UCSD-AML1 (cell line): ENCODE measurements around the gene HHIPL1.

Source experiments
- DNase-seq: peaks from one replicate; lab custom pipeline; 2025; ENCODE audit not compliant: unreplicated experiment; lab: John Stamatoyannopoulos, UW

The HHIPL1 gene

DNA sequence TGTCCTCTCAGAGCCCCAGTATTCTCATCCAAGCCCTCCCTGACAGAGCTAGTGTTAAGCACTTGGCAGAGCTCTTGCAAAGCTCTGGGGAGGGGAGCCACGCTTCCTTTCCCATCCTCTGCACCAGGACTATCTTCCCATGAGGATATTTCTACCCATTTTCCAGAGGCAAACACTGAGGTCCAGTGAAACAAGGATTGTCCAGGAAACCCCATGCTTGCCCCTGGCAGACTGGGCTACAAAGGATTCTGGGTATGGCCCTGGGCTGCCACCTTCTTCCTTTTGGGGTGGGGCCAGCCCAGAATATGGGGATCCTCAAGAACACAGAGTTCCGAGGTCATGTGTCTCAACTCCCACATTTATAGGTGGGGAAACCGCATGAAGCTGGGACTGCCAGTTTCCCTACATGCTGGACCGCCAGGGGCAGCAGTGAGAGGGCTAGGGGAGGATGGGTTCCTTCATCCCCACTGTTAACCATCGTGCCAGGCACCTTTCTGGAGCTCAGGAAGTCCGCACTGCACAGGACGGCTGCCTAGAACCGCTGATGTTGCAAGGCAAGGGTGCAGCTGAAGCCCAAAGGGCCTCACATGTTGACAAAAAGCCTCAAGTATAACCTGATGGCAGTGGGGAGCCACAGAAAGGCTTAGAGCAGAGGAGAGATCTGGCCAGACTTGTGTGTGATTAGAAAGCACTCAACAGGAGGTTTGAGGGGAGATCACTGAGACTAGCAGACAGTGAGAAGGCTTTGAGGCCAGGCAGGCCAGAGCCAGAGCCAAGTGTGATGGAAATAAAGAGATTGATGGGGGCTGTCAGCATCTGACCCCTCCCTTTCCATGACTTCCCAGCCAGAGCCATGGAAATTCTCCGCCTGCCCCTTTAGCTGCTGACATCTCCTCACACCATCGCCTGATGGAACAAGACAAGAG is 35.4 kb upstream of the HHIPL1 start:
- peak; percentile 26 for DNase-seq

DNA sequence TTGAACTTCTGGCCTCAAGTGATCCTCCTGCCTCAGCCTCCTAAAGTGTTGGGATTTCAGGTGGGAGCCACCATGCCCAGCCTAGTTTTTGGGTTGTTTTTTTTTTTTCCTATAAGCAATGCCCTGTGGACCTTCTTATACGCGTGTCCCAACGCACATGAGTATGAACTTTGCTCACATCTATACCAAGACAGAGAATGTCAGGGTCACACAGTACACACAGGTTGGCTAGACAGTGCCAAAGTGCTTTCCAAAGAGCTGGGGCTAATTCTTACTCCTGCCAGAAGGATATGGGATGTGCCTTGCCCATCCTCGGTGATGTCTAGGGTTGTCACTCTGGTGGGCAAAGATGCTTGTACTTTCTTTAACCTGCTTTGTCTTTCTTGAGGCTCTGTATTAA is 33.3 kb upstream of the HHIPL1 start:
- DNase-seq: no peak

DNA sequence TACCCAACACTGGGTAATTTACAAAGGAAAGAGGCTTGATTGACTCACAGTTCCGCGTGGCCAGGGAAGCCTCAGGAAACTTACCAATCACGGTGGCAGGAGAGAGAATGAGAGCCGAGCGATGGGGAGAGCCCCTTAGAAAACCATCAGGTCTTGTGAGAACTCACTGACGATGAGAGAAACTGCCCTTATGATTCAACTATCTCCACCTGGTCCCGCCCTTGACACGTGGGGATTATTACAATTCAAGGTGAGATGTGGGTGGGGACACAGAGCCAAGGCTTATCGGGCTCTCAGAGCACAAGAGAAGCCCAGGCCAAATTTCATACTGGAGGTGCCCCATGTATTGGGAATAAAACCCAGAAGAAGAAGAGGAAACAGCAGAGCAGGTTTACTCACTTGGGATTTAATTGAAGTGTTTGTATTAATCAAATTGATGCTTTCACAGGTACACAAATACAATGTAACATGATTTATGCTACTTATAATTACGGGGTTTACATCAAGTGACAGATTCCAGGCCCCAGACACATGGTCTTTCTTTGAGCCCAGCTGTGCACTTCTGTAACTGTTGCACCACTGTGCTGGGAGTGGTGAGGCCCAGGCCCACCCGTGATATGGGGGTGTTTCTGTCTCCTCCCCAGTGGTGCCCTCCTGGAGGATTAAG is 32.7 kb upstream of the HHIPL1 start:
- DNase-seq: no peak

DNA sequence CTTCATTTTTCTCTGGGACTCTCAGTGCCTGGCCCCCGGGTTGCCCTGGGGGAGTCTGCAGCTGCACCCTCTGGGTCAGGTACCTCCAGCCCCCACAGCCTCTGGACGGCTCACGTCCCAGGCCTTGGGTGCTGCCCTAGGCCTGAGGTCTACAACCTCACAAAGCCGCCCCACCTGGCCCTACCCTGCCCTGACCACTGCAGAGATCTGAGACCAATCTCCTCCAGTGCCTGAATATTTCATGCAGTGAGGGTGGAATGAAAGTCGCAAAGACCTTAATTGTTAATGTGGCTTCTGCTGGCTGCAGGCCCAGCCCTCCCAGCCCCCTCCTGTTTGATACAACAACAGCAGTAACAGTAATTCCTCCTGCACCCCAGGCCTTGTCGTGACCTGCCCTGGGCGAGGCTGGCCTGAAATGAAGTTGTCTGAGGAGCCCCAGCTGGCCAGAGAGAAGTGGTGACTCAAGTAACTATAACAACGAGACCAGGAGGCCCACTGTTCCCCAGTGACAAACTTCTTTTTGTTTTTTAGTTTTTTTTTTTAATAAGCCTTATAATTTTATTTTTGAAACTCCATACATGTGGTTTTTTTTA is 32.1 kb upstream of the HHIPL1 start:
- no peak for DNase-seq

DNA sequence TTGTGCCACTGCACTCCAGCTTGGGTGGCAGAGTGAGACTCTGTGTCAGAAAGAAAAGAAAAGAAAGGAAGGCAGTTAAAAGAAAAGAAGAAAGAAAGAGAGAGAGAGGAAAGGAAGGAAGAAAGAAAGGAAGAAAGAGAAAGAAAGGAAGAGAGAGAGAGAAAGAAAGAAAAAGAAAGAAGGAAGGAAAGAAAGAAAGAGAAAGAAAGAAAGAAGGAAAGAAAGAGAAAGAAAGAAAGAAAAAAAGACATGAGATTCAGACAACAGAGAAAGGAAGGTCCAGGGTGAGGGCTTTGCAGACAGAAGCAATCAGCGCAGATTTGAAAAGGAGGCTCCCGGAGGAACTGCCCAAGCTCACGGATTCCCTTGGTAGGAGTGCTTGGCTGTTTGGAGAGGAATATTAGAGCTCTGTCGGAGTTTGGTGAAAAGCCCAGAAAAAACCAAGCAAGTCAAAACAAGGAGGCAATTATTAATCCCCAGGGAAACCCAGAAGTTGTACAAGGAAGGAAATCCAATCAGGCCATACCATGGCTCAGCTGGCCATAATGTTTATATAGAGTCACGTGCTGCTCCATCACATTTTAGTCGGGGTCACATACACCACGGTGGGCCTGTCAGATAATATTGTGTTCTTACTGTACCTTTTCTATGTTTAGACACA is 29.3 kb upstream of the HHIPL1 start:
- no peak for DNase-seq

DNA sequence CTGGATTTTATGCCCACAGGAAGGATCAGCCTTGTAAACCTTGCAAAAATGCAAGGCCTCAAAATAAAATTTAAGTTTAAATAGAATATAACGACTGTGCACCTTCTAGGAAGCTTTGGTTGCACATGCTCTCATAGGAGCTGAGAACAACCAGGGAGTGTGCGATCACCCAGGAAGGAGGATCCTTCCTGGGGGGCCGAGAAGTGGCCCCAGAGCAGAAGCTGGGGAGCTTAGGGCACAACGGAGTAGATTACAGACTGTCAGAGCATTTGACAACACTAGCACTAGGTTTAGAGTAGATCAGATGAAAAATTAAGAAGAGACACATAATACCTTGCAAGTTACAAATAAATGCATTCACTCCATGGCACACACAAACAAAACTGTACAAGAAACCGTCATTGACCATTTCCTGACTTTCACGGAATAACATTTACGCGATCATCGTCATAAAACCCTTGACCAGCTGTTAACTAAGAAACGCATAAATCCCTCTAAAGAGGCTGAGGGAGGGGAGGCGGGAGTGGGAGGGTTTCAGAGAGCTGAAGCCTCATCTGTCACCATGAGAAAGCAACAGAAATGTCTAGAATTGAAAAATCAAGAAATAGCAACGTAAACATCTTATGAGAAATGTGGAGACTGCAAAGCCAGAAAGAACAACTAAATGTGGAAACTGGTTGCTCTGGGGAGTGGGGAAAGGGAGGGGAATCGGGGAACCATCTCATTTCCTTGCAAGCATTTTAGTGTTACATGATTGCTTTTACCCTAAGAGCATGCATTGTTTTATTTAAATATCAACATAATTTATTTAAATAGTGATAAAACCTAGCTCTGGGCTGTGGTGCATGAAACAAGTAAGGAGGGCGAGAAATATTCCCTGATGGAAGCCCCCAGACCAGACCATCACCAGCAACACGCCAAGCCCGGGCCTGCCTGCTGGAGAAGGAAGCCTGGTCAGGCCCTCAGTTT is 27.8 kb upstream of the HHIPL1 start:
- DNase-seq: no peak

DNA sequence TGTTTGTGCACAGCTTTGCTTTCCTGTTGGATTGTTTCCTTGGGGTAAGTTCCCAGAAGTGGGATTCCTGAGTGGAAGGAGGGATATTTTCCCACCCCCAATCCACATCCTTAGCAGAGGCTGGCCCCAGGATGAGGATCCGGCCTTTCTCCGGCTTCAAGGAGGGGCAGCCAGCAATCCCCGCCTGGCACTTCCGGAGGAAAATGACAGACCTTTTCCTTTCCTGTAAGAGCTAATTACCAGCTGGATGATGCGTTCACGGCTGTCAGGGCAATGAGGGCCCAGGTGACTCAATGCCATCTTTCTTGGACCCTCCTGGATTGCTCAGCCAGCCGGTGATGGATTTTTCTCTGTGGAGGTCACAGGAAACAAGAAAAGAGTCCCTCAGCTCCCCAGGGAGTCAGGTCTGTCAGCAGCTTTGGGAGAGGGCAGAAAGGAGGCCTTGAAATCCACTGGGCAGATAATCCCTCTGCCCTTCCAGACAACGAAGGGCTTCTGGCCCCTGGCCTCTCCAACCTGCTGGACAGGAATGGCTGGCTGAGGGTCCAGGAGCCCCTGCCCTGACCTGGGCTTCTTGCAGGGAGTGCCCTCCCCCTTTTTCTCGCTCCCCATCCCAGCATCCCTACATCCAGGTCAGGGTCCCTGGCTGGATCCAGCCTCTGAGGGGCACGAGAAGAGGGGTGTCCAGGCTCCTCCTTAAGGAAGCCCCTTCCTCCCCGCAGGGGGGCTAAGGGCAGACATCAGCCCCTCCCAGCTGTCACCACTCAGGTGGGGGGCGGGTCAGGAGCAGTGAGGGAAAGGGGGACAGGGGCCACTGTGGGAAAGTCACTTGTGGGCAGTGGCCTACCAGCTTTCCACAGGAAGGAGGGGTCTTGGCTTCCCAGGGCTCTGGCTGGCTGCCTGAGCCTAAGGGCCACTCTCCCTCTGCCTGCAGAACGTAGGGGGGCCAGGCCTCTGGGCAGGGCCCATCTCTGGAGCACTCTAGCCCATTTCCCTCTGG is 24.8 kb upstream of the HHIPL1 start:
- DNase-seq: no peak

DNA sequence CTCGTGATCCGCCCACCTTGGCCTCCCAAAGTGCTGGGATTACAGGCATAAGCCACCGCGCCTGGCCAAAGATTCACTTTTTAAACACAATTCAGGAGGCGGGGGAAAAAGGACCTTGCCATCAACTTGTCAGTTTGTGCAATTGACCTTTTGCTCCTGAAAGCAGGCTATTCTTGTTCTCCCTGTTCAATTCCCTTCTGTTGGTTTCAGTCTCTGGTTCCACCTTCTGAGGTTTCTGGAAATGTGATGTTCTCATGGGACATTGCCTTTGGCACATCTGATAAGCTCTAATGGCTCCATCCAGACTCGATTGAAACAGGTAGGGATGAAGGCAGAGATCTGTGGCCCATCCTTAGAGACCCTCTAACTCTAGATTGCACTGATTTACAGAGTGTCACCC is 23.0 kb upstream of the HHIPL1 start:
- no peak for DNase-seq

DNA sequence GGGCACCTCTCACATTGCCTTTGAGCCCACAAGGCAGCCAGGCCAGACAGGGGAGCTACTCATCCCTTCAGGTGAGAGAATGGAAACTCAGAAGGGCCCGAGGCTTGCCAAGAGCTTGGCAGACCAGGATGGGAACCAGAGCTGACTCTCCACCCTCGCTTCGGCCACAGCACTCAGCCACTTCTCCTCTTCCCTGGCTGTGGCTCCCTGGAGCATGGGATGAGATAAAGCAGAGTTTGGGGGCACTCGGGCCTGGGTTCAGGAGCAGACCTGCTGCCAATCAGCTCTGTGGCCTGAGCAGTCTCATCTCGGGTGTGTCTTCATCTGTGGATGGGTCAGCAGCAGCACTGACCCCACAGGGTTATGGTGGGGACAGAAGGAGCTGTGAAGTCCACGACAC is 20.9 kb upstream of the HHIPL1 start:
- DNase-seq: no peak

DNA sequence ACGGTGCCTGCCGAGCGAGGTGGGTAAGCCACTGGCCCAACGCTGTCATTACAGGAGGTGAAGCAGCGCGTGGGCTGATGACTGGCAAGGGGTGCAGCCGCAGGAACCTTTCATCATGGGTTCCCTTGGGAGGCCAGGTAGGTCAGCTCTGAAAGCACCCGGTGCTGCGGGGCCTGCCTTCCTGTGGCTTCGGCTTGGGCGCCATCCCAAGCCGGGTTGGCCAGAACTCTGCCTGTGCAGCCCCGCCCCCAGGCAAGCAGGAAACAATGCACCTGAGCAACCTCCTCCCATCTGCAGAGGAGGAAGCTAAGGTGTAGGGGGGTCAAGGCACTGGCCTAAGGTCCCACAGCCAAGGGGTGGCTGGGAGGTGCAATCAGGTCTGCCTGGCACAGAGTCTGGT is 20.0 kb upstream of the HHIPL1 start:
- DNase-seq: no peak

DNA sequence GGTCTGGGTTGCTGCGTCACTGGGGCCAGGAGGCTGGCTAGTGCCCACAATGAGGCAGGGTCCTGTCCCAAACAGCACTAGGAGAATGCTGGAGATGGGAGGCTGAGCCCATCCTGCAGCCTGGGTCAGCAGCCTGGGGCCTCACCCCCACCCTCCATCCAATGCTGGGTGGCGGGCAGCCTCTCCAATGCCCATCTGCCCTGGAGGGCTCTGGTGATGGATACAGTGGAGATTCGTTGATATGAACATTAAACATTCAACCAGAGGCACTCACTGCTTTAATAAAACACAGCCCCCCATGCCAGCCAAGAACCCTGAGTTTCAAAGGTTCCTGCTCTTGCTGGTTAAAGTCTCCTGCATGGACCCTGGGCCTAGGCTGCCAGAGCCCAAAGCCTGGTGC is 19.5 kb upstream of the HHIPL1 start:
- no peak for DNase-seq

DNA sequence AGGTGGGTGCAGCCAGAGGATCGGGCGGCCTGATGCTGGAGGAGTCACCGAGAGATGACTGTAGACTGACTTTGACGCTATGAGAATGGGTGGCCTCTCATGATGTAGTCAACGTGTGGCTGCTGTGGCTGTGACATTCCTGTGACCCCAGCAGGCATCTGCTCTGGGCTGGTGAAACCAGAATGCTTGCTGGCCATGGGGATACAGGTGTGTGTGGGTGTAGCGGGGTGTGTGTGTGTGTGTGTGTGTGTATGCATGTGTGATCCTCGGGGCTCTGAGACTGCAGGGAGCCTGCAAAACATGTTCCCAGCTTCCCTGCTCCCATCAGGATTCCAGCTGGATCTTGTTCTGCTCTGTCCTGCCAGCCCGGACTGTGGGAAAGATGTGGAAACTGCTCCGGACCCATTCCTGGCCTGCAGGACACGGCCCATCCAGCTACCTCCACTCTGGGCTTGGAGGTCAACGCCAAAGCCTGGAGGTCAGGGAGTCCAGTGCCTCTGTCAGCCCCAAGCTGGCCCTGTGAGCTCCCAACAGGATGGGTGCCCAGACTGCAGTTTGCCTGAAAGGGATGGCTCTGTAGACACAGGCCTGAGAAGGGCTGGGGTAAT is 18.8 kb upstream of the HHIPL1 start:
- DNase-seq: no peak

DNA sequence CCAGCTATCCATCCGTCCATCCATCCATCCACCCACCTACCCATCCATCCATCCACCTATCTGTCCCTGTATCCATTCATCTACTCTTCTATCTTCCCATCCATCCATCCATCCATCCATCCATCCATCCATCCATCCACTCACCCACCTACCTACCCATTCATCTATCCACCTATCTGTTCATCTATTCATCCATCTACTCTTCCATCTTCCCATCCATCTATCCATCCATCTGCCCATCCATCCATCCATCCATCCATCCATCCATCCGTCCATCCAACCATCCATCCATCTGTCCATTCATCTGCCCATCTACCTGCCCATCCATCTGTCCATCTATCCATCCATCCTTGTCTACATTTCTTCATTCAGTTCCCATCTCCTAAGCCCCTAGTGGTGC is 17.8 kb upstream of the HHIPL1 start:
- DNase-seq: no peak

DNA sequence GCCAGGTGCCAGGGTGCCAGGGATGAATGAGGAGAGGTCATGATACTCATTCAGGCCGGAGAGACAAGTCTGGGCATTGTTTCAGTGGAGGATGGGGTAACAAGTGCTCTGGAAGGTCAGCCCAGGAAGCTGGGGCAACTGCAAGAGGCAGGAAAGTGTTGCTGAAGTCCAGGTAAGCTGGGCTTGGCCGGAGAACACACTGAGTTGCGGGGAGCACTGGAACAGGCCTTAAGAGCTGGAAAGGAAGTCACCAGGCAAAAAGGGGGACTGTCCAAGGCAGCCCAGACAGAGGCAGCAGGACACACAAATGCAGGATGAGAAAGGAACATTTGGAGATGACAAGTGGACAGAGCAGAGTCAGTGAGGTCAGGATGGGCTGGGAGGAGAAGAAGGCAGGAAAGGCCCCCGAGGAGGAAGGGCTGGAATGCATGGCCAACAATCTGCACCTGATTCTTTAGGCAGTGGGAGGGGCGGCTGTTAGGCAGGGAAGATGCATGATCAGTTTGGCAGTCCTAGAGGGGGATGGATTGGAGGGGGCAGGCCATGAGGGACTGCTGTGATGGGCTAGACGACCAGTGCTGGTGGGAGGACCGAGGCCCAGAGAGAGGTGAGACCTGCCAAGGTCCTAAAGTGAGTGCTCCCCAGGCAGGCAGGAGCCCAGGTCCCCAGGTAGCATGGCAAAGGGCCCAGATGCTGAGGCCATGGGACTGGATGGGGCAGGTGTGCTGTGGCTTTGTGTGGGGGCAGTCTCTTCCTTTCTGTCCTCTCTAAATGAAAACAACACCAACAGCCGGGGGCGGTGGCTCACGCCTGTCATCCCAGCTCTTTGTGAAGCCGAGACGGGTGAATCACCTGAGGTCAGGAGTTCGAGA is 17.2 kb upstream of the HHIPL1 start:
- DNase-seq: no peak

DNA sequence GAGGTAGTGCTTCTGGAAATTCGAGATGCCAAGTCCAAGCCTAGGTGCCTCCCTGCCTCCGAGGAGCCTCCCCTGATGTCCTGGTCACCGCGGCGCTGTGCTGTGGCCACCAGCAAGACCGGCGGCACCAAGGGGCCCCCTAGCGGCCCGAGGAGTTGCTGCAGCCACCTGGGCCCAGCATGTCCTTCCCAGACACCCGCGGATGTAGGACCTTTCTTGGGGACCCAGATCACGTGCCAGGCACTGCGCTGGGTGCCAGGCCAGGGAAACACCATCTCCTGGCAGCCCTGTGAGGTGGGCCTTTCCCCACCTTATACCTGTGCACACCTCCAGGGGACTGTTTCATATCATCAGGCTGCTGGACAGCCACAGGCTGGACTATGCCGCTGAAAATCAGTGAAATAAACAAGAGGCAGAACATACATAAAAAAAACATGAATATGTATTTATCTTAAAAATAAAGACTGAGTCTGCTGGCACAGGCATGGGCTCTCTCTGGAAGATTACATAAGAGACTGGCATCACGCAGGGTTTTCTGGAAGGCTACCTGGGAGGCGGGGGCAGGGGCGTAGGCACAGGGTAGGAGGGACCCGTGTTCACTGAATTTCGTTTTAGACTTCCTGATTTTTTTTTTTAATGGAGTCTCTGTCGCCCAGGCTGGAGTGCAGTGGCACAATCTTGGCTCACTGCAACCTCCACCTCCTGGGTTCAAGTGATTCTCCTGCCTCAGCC is 15.9 kb upstream of the HHIPL1 start:
- peak; percentile 73 for DNase-seq

DNA sequence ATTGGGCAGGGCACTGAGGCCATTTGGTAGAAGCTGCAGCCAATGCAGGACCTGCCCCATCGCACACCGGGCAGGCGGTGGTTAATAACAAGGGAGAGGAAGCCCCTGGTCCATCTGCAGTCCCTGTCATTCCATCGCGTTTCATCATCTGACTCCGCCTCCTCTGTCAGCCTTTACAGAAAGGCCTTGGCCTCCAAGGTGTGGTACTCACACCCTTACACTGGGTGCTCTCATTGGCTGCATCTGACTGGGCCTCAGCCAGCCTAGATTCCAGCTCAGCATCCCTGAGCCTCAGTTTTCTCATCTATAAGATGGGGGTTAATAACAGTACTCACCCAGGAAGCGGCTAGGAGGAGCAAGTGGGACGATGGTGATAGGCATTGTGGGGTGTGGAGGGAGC is 14.7 kb upstream of the HHIPL1 start:
- no peak for DNase-seq

DNA sequence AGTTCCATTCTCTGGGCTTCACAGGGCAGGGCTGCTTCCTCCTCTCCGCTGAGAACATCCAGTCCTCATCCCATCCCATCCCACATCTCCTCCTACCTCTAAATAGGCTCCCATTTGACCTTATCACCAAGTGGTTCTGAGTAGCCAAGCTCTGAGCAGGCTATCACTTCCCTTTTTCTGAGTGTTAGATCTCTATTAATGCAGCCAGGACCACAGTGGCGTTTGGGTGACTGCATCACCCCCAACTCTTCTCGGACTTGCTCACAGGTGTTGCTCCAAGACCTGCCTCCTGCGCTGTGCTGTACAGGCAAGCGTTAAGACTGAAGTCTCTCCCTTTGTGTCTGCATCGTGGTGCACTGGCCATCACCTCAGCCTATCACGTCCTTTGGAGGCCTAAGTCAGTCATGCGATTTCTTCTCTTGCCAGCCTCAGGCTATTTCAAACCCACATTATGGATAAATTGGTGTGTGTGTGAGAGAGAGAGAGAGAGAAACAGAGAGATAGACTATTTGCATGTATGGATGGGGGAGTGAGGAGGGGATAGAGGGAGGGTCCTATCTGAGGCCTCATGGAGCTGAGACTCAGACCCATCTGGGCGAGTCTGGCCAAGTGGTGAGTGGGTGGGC is 12.4 kb upstream of the HHIPL1 start:
- no peak for DNase-seq
